GM12891 (cell line): ENCODE data around the gene ASIC1.

Experiments
- PAX5 ChIP-seq: IDR thresholded peaks from 2 replicates; pipeline ENCODE4 v1.6.1; 2011; ENCODE audit warnings: low read length, moderate library complexity, mild to moderate bottlenecking; ENCODE audit not compliant: insufficient read depth, severe bottlenecking
- POLR2A ChIP-seq: IDR thresholded peaks from 2 replicates; pipeline ENCODE4 v1.6.1; 2011; ENCODE audit warnings: low read depth, low read length, control low read depth
- POLR2AphosphoS5 ChIP-seq: IDR thresholded peaks from 2 replicates; pipeline ENCODE4 v1.6.1; 2011; ENCODE audit warnings: low read depth, low read length, control low read depth
- TAF1 ChIP-seq: IDR thresholded peaks from 2 replicates; pipeline ENCODE4 v1.6.1; 2011; ENCODE audit warnings: low read depth, low read length, control low read depth

- no peak for TF ChIP-seq POLR2AphosphoS5
- no peak for TF ChIP-seq TAF1
- no peak for TF ChIP-seq POLR2A
- TF ChIP-seq PAX5: no peak
Measured at GRCh38 chr12:50107416-50108268, 50.2 kb downstream of the ASIC1 start.
